K562 (cell line): ENCODE measurements around the gene KLHL25. TPM values are rescaled to one million over a fixed set of nuclear protein-coding genes. Genes with fewer than 3 reads are reported as not detected.

Source experiments
- BRCA1 ChIP-seq, 2 experiments: fragments of 450-650 bp in 1 of 2; sonication (generic) in 1 of 2; formaldehyde crosslinking in 1 of 2; IDR thresholded peaks; 2 replicates each; pipeline versions ENCODE4 v1.5.0 to v1.6.1; 2017 to 2020; ENCODE audit warnings: mild to moderate bottlenecking in 1 of 2, missing genetic modification reagents in 1 of 2
- CCNT2 ChIP-seq: IDR thresholded peaks from 2 replicates; pipeline ENCODE4 v1.6.1; 2011; ENCODE audit warnings: borderline replicate concordance, low read depth, mild to moderate bottlenecking, moderate library complexity, mixed read lengths, low read length; ENCODE audit not compliant: insufficient read length; ENCODE audit errors: extremely low read depth
- CHAMP1 ChIP-seq: fragments of 450-650 bp; IDR thresholded peaks from 2 replicates; pipeline ENCODE4 v1.6.1; 2016; ENCODE audit warnings: mild to moderate bottlenecking
- HDAC2 ChIP-seq: fragments of 450-650 bp; IDR thresholded peaks from 2 replicates; pipeline ENCODE4 v1.6.1; 2016; ENCODE audit warnings: mild to moderate bottlenecking
- HLTF ChIP-seq: fragments of 450-650 bp; IDR thresholded peaks from 2 replicates; pipeline ENCODE4 v1.6.1; 2016
- HMGN3 ChIP-seq: IDR thresholded peaks from 2 replicates; pipeline ENCODE4 v1.6.1; 2011; ENCODE audit warnings: borderline replicate concordance, low read depth, mild to moderate bottlenecking, mixed read lengths, low read length; ENCODE audit not compliant: insufficient read length; ENCODE audit errors: extremely low read depth
- MCM7 ChIP-seq, 2 experiments: fragments of 450-650 bp; IDR thresholded peaks; 2 replicates each; pipeline ENCODE4 v1.6.1; 2016 to 2018
- NFE2L1 ChIP-seq: fragments of 450-650 bp; IDR thresholded peaks from 2 replicates; pipeline ENCODE4 v1.6.1; 2016; ENCODE audit warnings: missing genetic modification characterization, low read depth, mild to moderate bottlenecking, missing compliant biosample characterization, moderate library complexity, borderline replicate concordance
- SMARCE1 ChIP-seq: fragments of 450-650 bp; IDR thresholded peaks from 2 replicates; pipeline ENCODE4 v1.7.1; 2016; ENCODE audit warnings: mild to moderate bottlenecking
- TFE3 ChIP-seq: fragments of 450-650 bp; formaldehyde crosslinking; IDR thresholded peaks from 2 replicates; pipeline ENCODE4 v1.4.0; 2020; ENCODE audit warnings: mild to moderate bottlenecking, mixed read lengths
- polyA plus RNA-seq, 8 experiments: library from polyadenylated mRNA; depleted of rRNA in 4 of 8; stranded (reverse) in 5 of 8; unstranded in 3 of 8; fragments of >200 nt; fragmentation: Nextera tagmentation in 2 of 8; fragmentation: Illumina TruSeq in 1 of 8; extraction: Ambion mirVana in 2 of 8; extraction: Trizol in 1 of 8; gene quantifications; 2 replicates each; pipeline versions ENCODE4 v1.2.1 to v1.2.3, GENCODE V29; 2011 to 2014; ENCODE audit warnings: inconsistent platforms in 1 of 8, missing spikeins in 1 of 8
- total RNA-seq, 7 experiments: library from RNA; depleted of rRNA in 6 of 7; stranded (reverse); fragments of >200 nt in 6 of 7; fragmentation: Illumina TruSeq in 2 of 7; extraction: Trizol in 2 of 7; gene quantifications; 2 replicates each; pipeline versions ENCODE4 v1.2.1 to v1.2.3, GENCODE V29; 2011 to 2021; ENCODE audit warnings: low replicate concordance in 1 of 7
- TF ChIP-seq, protein P1 (sequence below), 2 experiments: fragments of 450-650 bp in 1 of 2; IDR thresholded peaks; 2 replicates each; pipeline ENCODE4 v1.6.1; 2011 to 2017; ENCODE audit warnings: low read depth in 2 of 2, antibody characterized with exemption in 1 of 2, borderline replicate concordance in 1 of 2, low read length in 1 of 2, mild to moderate bottlenecking in 1 of 2, mixed read lengths in 1 of 2; ENCODE audit not compliant: control insufficient read depth in 1 of 2

KLHL25 gene
- total and polyA plus RNA-seq, 9 of the 15 experiments (the other 6 are each of a cell fraction or from before 2014, with no cell fraction given) = 0.04 to 0.14 (median 0.10) TPM; not detected in 3

GRCh38 chr15:85761635-85762034 is 33.1 kb downstream of the KLHL25 start (continued):
- TF ChIP-seq CHAMP1 (no peak), HLTF (no peak), BRCA1 (IDR thresholded peaks at IDR 0.05) (no peak), BRCA1 (CRISPR knock-in tag; IDR thresholded peaks at IDR 0.05) (no peak), TFE3 (CRISPR knock-in tag) (no peak), HDAC2 (no peak), HMGN3 (no peak), CCNT2 (no peak), MCM7 (IDR thresholded peaks at IDR 0.05) (no peak), SMARCE1 (no peak), NFE2L1 (tag) (no peak)
- TF ChIP-seq, protein P1, sequence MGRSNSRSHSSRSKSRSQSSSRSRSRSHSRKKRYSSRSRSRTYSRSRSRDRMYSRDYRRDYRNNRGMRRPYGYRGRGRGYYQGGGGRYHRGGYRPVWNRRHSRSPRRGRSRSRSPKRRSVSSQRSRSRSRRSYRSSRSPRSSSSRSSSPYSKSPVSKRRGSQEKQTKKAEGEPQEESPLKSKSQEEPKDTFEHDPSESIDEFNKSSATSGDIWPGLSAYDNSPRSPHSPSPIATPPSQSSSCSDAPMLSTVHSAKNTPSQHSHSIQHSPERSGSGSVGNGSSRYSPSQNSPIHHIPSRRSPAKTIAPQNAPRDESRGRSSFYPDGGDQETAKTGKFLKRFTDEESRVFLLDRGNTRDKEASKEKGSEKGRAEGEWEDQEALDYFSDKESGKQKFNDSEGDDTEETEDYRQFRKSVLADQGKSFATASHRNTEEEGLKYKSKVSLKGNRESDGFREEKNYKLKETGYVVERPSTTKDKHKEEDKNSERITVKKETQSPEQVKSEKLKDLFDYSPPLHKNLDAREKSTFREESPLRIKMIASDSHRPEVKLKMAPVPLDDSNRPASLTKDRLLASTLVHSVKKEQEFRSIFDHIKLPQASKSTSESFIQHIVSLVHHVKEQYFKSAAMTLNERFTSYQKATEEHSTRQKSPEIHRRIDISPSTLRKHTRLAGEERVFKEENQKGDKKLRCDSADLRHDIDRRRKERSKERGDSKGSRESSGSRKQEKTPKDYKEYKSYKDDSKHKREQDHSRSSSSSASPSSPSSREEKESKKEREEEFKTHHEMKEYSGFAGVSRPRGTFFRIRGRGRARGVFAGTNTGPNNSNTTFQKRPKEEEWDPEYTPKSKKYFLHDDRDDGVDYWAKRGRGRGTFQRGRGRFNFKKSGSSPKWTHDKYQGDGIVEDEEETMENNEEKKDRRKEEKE (IDR thresholded peaks at IDR 0.05; ENCODE audit: borderline replicate concordance in 1 of 2, control insufficient read depth in 1 of 2, low read depth in 2 of 2, low read length in 1 of 2) = no peak
